ENCODE measurements around the gene ZNF541. TPM values are rescaled to one million over a fixed set of nuclear protein-coding genes. Genes with fewer than 3 reads are reported as not detected.
"Not testable (repeated sequence)": the region's sequence is repeated elsewhere in the genome, so short reads cannot be mapped to it uniquely, and the experiment has no call there.

ZNF541 gene
- total RNA-seq, 2 donors from 2014 or later: not detected

- H3K36me3 ChIP-seq (ENCODE audit: control insufficient read depth, insufficient read depth, low read length): no peaks in the 10 kb centered on the region
- peaks cover 1% of the 10 kb centered on the region for H3K27me3 Mint-ChIP-seq (ENCODE audit: insufficient read depth)
- no peak overlapping the region for H3K4me3 ChIP-seq (ENCODE audit: low read length)
- TF ChIP-seq CTCF (conservative IDR thresholded peaks at IDR 0.05): no peak
- no peaks in the 10 kb centered on the region for H3K27me3 ChIP-seq (ENCODE audit: control insufficient read depth, insufficient read depth, low read length, poor library complexity, severe bottlenecking)
- peaks cover 16% of the 10 kb centered on the region for H3K9me3 Mint-ChIP-seq
- no peaks in the 10 kb centered on the region for H3K4me1 Mint-ChIP-seq
- no peaks in the 10 kb centered on the region for H3K36me3 Mint-ChIP-seq (ENCODE audit: low read depth)
- no peak overlapping the region for H3K4me3 Mint-ChIP-seq
- 80 to 83% methylated on average over 6 to 7 of the region's 7 CpGs for WGBS, 2 experiments (ENCODE audit: insufficient coverage in 1 of 2, insufficient read length in 1 of 2)
- no peaks in the 10 kb centered on the region for H3K4me1 ChIP-seq (ENCODE audit: control insufficient read depth, insufficient read depth, low read length)
- H3K27ac ChIP-seq (ENCODE audit: low read depth, low read length): no peak overlapping the region
- no peak overlapping the region for H3K9ac ChIP-seq (ENCODE audit: extremely low read depth, low read length, poor library complexity, severe bottlenecking)
- peaks cover 8% of the 10 kb centered on the region for H3K9me3 ChIP-seq (ENCODE audit: control insufficient read depth, low read length)
- DNase-seq: no peak
- H3K27ac Mint-ChIP-seq: no peak overlapping the region
Measured at GRCh38 chr19:47589824-47590223, 16.9 kb upstream of the ZNF541 start.

- no peak for TF ChIP-seq CTCF (conservative IDR thresholded peaks at IDR 0.05)
- no peak overlapping the region for H3K9ac ChIP-seq (ENCODE audit: extremely low read depth, low read length, poor library complexity, severe bottlenecking)
- no peaks in the 10 kb centered on the region for H3K27me3 ChIP-seq (ENCODE audit: control insufficient read depth, insufficient read depth, low read length, poor library complexity, severe bottlenecking)
- peaks cover 19% of the 10 kb centered on the region for H3K9me3 Mint-ChIP-seq
- no peaks in the 10 kb centered on the region for H3K4me1 ChIP-seq (ENCODE audit: control insufficient read depth, insufficient read depth, low read length)
- peaks cover 1% of the 10 kb centered on the region for H3K27me3 Mint-ChIP-seq (ENCODE audit: insufficient read depth)
- H3K36me3 Mint-ChIP-seq (ENCODE audit: low read depth): no peaks in the 10 kb centered on the region
- no peak overlapping the region for H3K4me3 ChIP-seq (ENCODE audit: low read length)
- H3K4me3 Mint-ChIP-seq: no peak overlapping the region
- H3K9me3 ChIP-seq (ENCODE audit: control insufficient read depth, low read length): peaks cover 8% of the 10 kb centered on the region
- H3K36me3 ChIP-seq (ENCODE audit: control insufficient read depth, insufficient read depth, low read length): no peaks in the 10 kb centered on the region
- 90 to 91% methylated on average over 2 to 4 of the region's 4 CpGs for WGBS, 2 experiments (ENCODE audit: insufficient coverage in 1 of 2, insufficient read length in 1 of 2)
- no peaks in the 10 kb centered on the region for H3K4me1 Mint-ChIP-seq
- H3K27ac ChIP-seq (ENCODE audit: low read depth, low read length): no peak overlapping the region
- DNase-seq: no peak
- H3K27ac Mint-ChIP-seq: no peak overlapping the region
Measured at GRCh38 chr19:47587295-47587694, 14.3 kb upstream of the ZNF541 start.

GRCh38 chr19:47583161-47583560, 10.2 kb upstream of the ZNF541 start:
- not testable (repeated sequence) for H3K9me3 ChIP-seq (ENCODE audit: control insufficient read depth, low read length); H3K27me3 ChIP-seq (ENCODE audit: control insufficient read depth, insufficient read depth, low read length, poor library complexity, severe bottlenecking); H3K4me3 ChIP-seq (ENCODE audit: low read length); H3K36me3 ChIP-seq (ENCODE audit: control insufficient read depth, insufficient read depth, low read length); H3K27ac Mint-ChIP-seq; H3K27ac ChIP-seq (ENCODE audit: low read depth, low read length); H3K9ac ChIP-seq (ENCODE audit: extremely low read depth, low read length, poor library complexity, severe bottlenecking); H3K4me1 ChIP-seq (ENCODE audit: control insufficient read depth, insufficient read depth, low read length); H3K4me3 Mint-ChIP-seq; H3K4me1 Mint-ChIP-seq; DNase-seq; H3K36me3 Mint-ChIP-seq (ENCODE audit: low read depth); H3K27me3 Mint-ChIP-seq (ENCODE audit: insufficient read depth)
- 86 to 97% methylated on average over 1 of the region's 1 CpG for WGBS, 2 experiments (ENCODE audit: insufficient coverage in 1 of 2, insufficient read length in 1 of 2)
- H3K9me3 Mint-ChIP-seq: peaks cover 19% of the 10 kb centered on the region

- no peak overlapping the region for H3K27ac Mint-ChIP-seq
- no peaks in the 10 kb centered on the region for H3K36me3 Mint-ChIP-seq (ENCODE audit: low read depth)
- H3K4me1 Mint-ChIP-seq: no peaks in the 10 kb centered on the region
- H3K9me3 Mint-ChIP-seq: peaks cover 16% of the 10 kb centered on the region
- H3K27me3 Mint-ChIP-seq (ENCODE audit: insufficient read depth): peaks cover 5% of the 10 kb centered on the region
- Histone ChIP-seq H3K9ac (ENCODE audit: extremely low read depth, low read length, poor library complexity, severe bottlenecking) (no peak overlapping the region), H3K9me3 (ENCODE audit: control insufficient read depth, low read length) (peaks cover 8% of the 10 kb centered on the region), H3K27me3 (ENCODE audit: control insufficient read depth, insufficient read depth, low read length, poor library complexity, severe bottlenecking) (no peaks in the 10 kb centered on the region), H3K36me3 (ENCODE audit: control insufficient read depth, insufficient read depth, low read length) (no peaks in the 10 kb centered on the region), H3K4me1 (ENCODE audit: control insufficient read depth, insufficient read depth, low read length) (no peaks in the 10 kb centered on the region), H3K27ac (ENCODE audit: low read depth, low read length) (no peak overlapping the region), H3K4me3 (ENCODE audit: low read length) (no peak overlapping the region)
- 84 to 100% methylated on average over 2 to 5 of the region's 6 CpGs for WGBS, 2 experiments (ENCODE audit: insufficient coverage in 1 of 2, insufficient read length in 1 of 2)
- H3K4me3 Mint-ChIP-seq: no peak overlapping the region
- no peak for TF ChIP-seq CTCF (conservative IDR thresholded peaks at IDR 0.05)
- DNase-seq: no peak
Measured at GRCh38 chr19:47582320-47582909, 9.5 kb upstream of the ZNF541 start.
